NT2/D1 (cell line): ENCODE results near the gene ATP8B2.

Experiments used
- SUZ12 ChIP-seq: IDR thresholded peaks from 2 replicates; pipeline ENCODE4 v1.6.1; 2011; ENCODE audit not compliant: insufficient read length, insufficient read depth; ENCODE audit errors: extremely low read depth
- YY1 ChIP-seq: IDR thresholded peaks from 2 replicates; pipeline ENCODE4 v1.6.1; 2011; ENCODE audit not compliant: insufficient read length, insufficient read depth

- TF ChIP-seq SUZ12 (no peak), YY1 (no peak)
These were observed 26.2 kb downstream of the ATP8B2 start for GRCh38 chr1:154351363-154352068.
